GM18505 (cell line): ENCODE measurements around the gene SLC5A7.

ENCODE experiments used
- ATAC-seq: cut with Tn5 transposase; IDR thresholded peaks from one replicate; pipeline ENCODE4 v1.9.1; 2021; ENCODE audit not compliant: unreplicated experiment
- POLR2A ChIP-seq: IDR thresholded peaks from 4 replicates; pipeline ENCODE4 v1.6.1; 2011; ENCODE audit warnings: borderline replicate concordance; ENCODE audit not compliant: insufficient read depth, insufficient read length; ENCODE audit errors: extremely low read depth

SLC5A7 gene

DNA sequence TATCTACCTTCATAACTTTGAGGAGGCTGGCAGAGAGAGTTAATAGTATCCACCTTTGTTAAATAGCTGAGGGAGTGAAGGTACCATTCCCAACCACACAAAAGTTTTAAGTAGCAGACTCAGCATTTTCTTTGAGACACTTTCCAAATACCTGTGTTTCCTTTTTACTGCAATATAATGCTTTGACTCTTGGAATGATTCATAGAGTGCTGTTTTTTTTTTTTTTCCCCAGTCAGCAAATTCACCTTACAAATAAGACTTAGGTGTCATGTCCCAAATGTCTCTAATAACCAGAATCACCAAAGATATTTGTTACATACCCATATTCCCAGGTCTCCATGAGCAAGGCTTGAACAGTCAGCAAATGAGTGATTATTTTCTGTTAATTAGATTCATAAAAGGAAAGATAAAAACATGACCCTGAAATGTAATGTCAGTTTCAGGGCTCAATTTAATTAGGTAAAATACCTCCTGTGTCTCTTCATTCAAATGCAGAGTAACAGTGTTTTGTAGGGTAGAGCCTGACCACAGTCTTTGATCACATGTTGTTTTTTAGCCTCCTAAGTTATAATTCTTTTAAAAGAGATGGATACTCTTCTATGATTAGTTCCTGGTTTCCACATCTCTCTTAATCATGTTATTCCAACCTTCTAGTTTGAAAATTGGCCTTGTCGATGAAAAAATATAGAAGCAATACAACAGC, 39.9 kb downstream of the SLC5A7 start:
- no peak for ATAC-seq
- TF ChIP-seq POLR2A = no peak

DNA sequence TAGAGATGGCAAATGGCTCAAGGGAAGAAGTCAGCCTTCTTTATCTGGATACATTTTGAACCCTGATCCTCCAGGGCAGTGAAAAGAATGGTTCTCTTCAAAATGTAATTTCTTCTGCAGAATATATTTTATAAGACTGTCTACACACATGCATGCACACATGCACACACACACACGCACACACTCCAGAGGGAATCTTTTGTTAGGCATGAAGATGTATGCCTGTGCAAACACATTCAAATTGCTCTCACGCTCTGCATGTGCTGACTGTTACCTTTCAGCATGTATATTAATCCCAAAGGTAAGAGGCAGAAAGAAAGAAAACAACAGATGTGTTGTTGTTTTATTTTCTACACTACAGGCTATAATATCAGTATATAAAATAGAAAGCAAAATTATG, 43.2 kb downstream of the SLC5A7 start:
- ATAC-seq = no peak
- no peak for TF ChIP-seq POLR2A

GRCh38 chr2:108029912-108030311, 43.6 kb downstream of the SLC5A7 start:
- no peak for ATAC-seq

DNA sequence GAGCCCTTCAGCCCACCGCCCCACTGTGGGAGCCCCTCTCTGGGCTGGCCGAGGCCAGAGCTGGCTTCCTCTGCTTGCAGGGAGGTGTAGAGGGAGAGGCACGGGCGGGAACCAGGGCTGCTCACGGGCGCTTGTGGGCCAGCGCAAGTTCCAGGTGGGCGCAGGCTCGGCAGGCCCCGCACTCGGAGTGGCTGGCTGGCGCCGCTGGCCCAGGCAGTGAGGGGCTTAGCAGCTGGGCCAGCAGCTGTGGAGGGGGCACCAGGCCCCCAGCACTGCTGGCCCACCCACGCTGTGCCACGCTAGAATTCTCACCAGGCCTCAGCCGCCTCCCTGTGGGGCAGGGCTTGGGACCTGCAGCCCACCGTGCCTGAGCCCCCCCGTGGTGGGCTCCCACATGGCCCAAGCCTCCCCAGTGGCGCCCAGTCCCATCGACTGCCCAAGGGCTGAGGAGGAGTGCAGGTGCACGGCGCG, 45.2 kb downstream of the SLC5A7 start:
- ATAC-seq = no peak
- TF ChIP-seq POLR2A = no peak

More at GRCh38 chr2:108029912-108030311, 43.6 kb downstream of the SLC5A7 start:
- no peak for TF ChIP-seq POLR2A

GRCh38 chr2:108034843-108035242, 48.5 kb downstream of the SLC5A7 start:
- no peak for TF ChIP-seq POLR2A
- ATAC-seq = no peak

DNA sequence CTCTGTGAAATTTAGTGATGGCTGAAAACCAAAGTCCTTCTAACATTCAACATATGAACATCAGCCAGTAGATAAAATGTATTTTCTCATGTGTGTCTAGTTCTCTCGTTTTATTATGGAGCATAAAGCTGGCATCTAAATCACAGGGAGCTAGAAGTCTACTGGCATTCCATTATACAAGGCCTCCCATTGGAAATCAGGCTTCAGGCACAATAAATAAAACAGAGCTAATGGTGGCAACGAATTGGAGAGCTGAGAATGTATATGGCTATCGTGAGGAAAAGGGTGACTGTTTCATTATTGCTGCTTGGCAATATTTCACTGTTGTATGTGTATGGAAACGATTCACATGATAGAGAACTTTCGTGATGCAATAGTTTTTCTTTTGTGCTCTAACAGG, 62.4 kb downstream of the SLC5A7 start:
- no peak for ATAC-seq
- TF ChIP-seq POLR2A = no peak

- ATAC-seq = no peak
- no peak for TF ChIP-seq POLR2A
These were observed 72.3 kb downstream of the SLC5A7 start for GRCh38 chr2:108058576-108059137.

DNA sequence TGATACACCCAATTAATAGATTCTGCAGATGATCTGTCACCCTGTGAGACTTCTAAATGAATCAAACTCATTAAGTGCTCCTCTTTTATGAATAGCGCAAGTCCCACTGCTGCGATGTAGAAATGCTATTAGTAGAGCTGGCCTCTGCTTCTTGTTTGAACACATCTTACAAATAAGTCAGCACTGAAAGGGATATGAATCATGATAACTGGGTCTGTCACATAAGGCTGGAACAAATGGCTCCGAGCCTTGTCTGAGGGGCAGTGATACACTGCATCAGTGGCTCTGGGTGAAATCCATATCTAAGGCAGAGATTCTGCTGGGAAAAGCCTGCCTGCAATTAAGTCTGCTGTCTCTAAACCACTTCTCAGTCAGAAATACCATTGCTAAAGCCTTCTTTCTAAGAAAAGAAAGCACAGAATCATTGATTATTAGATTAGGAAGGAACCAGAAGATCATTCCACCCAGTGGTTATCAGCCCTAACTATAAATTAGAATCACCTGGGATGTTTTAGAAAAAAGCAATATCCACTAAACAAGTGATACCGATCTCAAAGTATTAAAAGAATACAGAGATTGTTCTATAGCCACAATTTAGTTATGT, 75.2 kb downstream of the SLC5A7 start:
- ATAC-seq = no peak
- TF ChIP-seq POLR2A = no peak
